DOHH2 (cell line): ENCODE measurements around the gene TNS1.

Source experiments
- H3F3A ChIP-seq: fragments of 200-600 bp; sonication (generic), shearing (Covaris generic); 2 replicates; pipeline ENCODE4 v1.6.0; 2016; ENCODE audit warnings: antibody characterized with exemption, mild to moderate bottlenecking; ENCODE audit not compliant: control insufficient read depth, insufficient read depth
- H3K27ac ChIP-seq: fragments of 200-600 bp; sonication (generic); 2 replicates; pipeline ENCODE4 v1.5.1; 2014; ENCODE audit warnings: low read depth, mild to moderate bottlenecking, low read length, moderate library complexity
- H3K27me3 ChIP-seq: fragments of 200-600 bp; sonication (generic); 2 replicates; pipeline ENCODE4 v1.6.1; 2014; ENCODE audit warnings: mild to moderate bottlenecking, low read length, mixed read lengths; ENCODE audit not compliant: control insufficient read depth
- H3K36me3 ChIP-seq: fragments of 200-600 bp; sonication (generic); 2 replicates; pipeline ENCODE4 v1.6.1; 2014; ENCODE audit warnings: mild to moderate bottlenecking, low read length, moderate library complexity, mixed read lengths; ENCODE audit not compliant: control insufficient read depth
- H3K4me1 ChIP-seq: fragments of 200-600 bp; sonication (generic); 2 replicates; pipeline ENCODE4 v1.6.1; 2014; ENCODE audit warnings: mild to moderate bottlenecking, low read length, mixed read lengths; ENCODE audit not compliant: control insufficient read depth
- H3K4me2 ChIP-seq: fragments of 200-600 bp; sonication (generic); 2 replicates; pipeline ENCODE4 v1.6.0; 2014; ENCODE audit warnings: mild to moderate bottlenecking, low read length, moderate library complexity
- H3K4me3 ChIP-seq: fragments of 200-600 bp; sonication (generic); 2 replicates; pipeline ENCODE4 v1.5.1; 2014; ENCODE audit warnings: mild to moderate bottlenecking, low read length, mixed read lengths
- H3K79me2 ChIP-seq: fragments of 200-600 bp; sonication (generic); 2 replicates; pipeline ENCODE4 v1.6.1; 2014; ENCODE audit warnings: mild to moderate bottlenecking, low read length, mixed read lengths; ENCODE audit not compliant: control insufficient read depth
- H3K9me2 ChIP-seq: fragments of 200-600 bp; sonication (generic); replicated peaks from 2 replicates; pipeline ENCODE4 v1.6.1; 2014; ENCODE audit warnings: mild to moderate bottlenecking, low read length, mixed read lengths; ENCODE audit not compliant: control insufficient read depth
- H3K9me3 ChIP-seq: fragments of 200-600 bp; sonication (generic); 2 replicates; pipeline ENCODE4 v1.6.1; 2014; ENCODE audit warnings: antibody characterized with exemption, low read length, mixed read lengths; ENCODE audit not compliant: control insufficient read depth, insufficient read depth
- H4K20me1 ChIP-seq: fragments of 200-600 bp; sonication (generic); 2 replicates; pipeline ENCODE4 v1.6.0; 2014; ENCODE audit warnings: low read depth, mild to moderate bottlenecking, antibody characterized with exemption, low read length, moderate library complexity; ENCODE audit not compliant: control insufficient read depth, insufficient read depth
- EZH2phosphoT487 ChIP-seq: fragments of 200-600 bp; sonication (generic); IDR thresholded peaks from 2 replicates; pipeline ENCODE4 v1.6.1; 2017; ENCODE audit warnings: borderline replicate concordance, mild to moderate bottlenecking, antibody characterized with exemption, low read length, moderate library complexity, mixed read lengths
- TF ChIP-seq, protein P1 (sequence below): fragments of 200-600 bp; sonication (generic); IDR thresholded peaks from one replicate; pipeline ENCODE4 v1.5.1; 2014; ENCODE audit warnings: antibody characterized with exemption, mild to moderate bottlenecking, low read depth, low read length; ENCODE audit not compliant: poor library complexity, severe bottlenecking

Gene TNS1

DNA sequence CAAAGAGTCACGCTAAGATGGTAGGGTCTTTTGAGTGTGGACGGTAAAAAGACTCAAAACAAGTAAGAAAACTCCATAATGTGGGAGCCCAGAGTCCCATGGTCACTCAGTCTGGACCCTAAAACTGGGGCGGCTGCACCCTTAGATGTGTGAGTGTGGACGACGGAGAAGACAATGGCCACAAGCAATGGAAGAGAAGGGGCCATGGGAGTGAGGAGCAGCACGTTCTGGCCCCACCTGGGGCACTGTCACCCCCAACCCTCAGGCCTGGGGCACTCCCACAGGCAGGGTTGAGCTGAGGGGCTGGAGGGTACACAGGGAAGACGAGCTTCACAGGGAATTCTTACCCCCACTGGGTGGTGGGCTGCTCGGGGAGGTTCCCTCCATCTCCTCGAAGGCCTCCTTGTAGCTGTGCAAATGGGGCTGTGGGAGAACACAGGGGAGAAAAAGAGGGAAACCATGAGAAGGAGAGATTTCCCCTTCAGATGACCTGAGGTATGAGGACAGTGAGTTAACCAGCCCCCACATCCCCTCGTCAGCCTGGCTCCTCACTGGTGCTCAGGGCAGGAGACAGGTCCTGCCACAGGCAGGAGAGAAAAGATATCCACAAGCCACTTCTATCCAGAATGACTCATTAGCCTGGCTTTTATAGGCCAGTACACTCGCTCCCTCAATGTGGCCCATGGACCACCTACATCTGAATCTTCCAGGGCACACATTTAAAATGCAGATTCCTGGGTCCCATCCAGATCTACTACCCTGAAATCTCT, 167.9 kb downstream of the TNS1 start:
- no peak overlapping the region for H3K27ac ChIP-seq
- no peaks in the 10 kb centered on the region for H3K79me2 ChIP-seq
- H3K36me3 ChIP-seq, result no peaks in the 10 kb centered on the region
- no peaks in the 10 kb centered on the region for H3K9me3 ChIP-seq
- no peaks in the 10 kb centered on the region for H3K27me3 ChIP-seq
- H3K9me2 ChIP-seq, result no peaks in the 10 kb centered on the region
- no peak overlapping the region for H3K4me3 ChIP-seq
- H4K20me1 ChIP-seq, result no peaks in the 10 kb centered on the region
- H3F3A ChIP-seq, result no peaks in the 10 kb centered on the region
- TF ChIP-seq, protein P1, sequence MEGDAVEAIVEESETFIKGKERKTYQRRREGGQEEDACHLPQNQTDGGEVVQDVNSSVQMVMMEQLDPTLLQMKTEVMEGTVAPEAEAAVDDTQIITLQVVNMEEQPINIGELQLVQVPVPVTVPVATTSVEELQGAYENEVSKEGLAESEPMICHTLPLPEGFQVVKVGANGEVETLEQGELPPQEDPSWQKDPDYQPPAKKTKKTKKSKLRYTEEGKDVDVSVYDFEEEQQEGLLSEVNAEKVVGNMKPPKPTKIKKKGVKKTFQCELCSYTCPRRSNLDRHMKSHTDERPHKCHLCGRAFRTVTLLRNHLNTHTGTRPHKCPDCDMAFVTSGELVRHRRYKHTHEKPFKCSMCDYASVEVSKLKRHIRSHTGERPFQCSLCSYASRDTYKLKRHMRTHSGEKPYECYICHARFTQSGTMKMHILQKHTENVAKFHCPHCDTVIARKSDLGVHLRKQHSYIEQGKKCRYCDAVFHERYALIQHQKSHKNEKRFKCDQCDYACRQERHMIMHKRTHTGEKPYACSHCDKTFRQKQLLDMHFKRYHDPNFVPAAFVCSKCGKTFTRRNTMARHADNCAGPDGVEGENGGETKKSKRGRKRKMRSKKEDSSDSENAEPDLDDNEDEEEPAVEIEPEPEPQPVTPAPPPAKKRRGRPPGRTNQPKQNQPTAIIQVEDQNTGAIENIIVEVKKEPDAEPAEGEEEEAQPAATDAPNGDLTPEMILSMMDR, result no peak
- no peak for TF ChIP-seq EZH2phosphoT487
- no peaks in the 10 kb centered on the region for H3K4me1 ChIP-seq
- H3K4me2 ChIP-seq, result no peak overlapping the region

DNA sequence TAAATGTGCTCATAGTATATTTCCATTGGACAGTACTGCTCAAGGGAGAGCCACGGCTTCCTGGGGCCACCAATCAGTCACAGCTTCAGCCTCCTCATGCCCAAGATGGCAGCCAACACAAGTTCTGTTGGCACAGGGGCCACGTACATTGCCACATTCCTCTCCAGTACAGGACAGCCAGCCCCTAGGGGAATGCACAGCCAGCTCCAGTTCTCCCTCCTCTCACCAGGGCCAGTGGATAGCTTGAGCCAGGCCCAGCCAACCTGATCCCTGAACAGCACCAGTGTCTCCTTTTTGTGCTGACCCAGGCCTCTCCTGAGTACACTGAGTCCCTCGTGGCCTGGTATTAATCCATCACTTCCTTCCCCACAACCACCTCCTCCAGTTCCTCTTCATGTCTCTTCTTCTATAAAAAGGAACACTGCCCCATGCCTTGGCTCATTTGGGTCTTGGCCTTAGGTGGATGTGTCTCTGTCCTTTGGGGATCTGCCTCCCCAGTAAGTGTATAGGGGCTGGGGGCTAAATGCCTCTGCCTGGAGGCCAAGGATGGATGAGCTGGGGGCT, 168.7 kb downstream of the TNS1 start:
- Histone ChIP-seq H3K4me1 (no peaks in the 10 kb centered on the region), H3F3A (no peaks in the 10 kb centered on the region), H3K27ac (no peak overlapping the region), H3K9me2 (no peaks in the 10 kb centered on the region), H4K20me1 (no peaks in the 10 kb centered on the region), H3K79me2 (no peaks in the 10 kb centered on the region), H3K36me3 (no peaks in the 10 kb centered on the region), H3K4me2 (no peak overlapping the region), H3K27me3 (no peaks in the 10 kb centered on the region), H3K9me3 (no peaks in the 10 kb centered on the region), H3K4me3 (no peak overlapping the region)
- TF ChIP-seq, protein P1, result no peak
- no peak for TF ChIP-seq EZH2phosphoT487

DNA sequence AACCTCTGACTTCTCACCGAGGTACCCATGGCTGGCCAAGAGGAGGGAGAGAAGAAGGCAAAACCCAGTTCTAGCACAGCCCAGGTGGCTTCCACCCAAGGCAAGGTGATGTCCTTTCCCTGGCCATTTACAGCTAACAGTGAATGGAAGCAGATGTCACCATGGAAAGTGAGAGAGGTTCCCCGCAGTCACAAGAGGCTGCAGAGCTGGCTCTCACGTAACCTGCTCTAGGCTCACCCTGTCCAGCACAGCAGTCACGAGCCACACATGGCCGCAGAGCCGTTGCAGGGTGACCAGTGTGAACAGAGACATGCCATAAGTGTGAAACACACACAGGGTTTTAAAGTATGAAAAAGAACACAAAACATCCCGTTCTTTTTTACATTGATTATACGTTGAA, 169.4 kb downstream of the TNS1 start:
- Histone ChIP-seq H3K36me3 (no peaks in the 10 kb centered on the region), H3K4me1 (no peaks in the 10 kb centered on the region), H3F3A (no peaks in the 10 kb centered on the region), H4K20me1 (no peaks in the 10 kb centered on the region), H3K9me3 (no peaks in the 10 kb centered on the region), H3K4me2 (no peak overlapping the region), H3K27ac (no peak overlapping the region), H3K9me2 (no peaks in the 10 kb centered on the region), H3K27me3 (no peaks in the 10 kb centered on the region), H3K4me3 (no peak overlapping the region), H3K79me2 (no peaks in the 10 kb centered on the region)
- TF ChIP-seq, protein P1, result no peak
- no peak for TF ChIP-seq EZH2phosphoT487
